IMR-90 (cell line): ENCODE results near the gene TRIO. TPM values are rescaled to one million over a fixed set of nuclear protein-coding genes. Genes with fewer than 3 reads are reported as not detected.
A peak's percentile ranks its signal among the peaks of the same experiment; 100 is the strongest.

ENCODE experiments used
- ATAC-seq: fragments of 200-7000 bp; cut with Tn5 transposase; 2 replicates; pipeline ENCODE4 v1.9.1; 2020; ENCODE audit warnings: low read depth, mild to moderate bottlenecking, moderate library complexity
- BruUV-seq: library from RNA; stranded (reverse); fragments of 400-500 nt; replicated peaks from 2 replicates; lab custom pipeline; 2021; lab: Mats Ljungman, UMichigan
- CTCF ChIA-PET: fragments of 300-600 bp; formaldehyde crosslinking; extraction: SDS; loops from one replicate; lab custom pipeline; 2021; ENCODE audit warnings: antibody characterized with exemption; lab: Yijun Ruan, JAX
- POLR2A ChIA-PET: fragments of 300-600 bp; sonication (Branson Sonifier 250); formaldehyde crosslinking; loops from one replicate; lab custom pipeline; 2022; ENCODE audit warnings: antibody characterized with exemption; ENCODE audit not compliant: unreplicated experiment; lab: Charles Lee
- DNase-seq: peaks from one replicate; pipeline ENCODE4 v3.0.0; 2013
- H2AFZ ChIP-seq: replicated peaks from 2 replicates; pipeline ENCODE3; 2013; ENCODE audit warnings: low read length, mild to moderate bottlenecking; ENCODE audit not compliant: poor library complexity
- H2AK5ac ChIP-seq: 2 replicates; pipeline ENCODE4 v1.6.1; 2013; ENCODE audit warnings: low read depth, low read length, inconsistent platforms
- H2AK9ac ChIP-seq: replicated peaks from 2 replicates; pipeline ENCODE3; 2013; ENCODE audit warnings: mild to moderate bottlenecking, low read depth, low read length, moderate library complexity; ENCODE audit not compliant: poor library complexity
- H2BK120ac ChIP-seq: 2 replicates; pipeline ENCODE4 v1.6.1; 2013; ENCODE audit warnings: low read depth, low read length, inconsistent platforms
- H2BK15ac ChIP-seq: 3 replicates; pipeline ENCODE4 v1.6.1; 2013; ENCODE audit warnings: low read depth, low read length, inconsistent platforms
- H2BK20ac ChIP-seq: 2 replicates; pipeline ENCODE4 v1.6.1; 2013; ENCODE audit warnings: low read depth, mild to moderate bottlenecking, inconsistent platforms, low read length, moderate library complexity
- H2BK5ac ChIP-seq: 2 replicates; pipeline ENCODE4 v1.6.1; 2013; ENCODE audit warnings: mild to moderate bottlenecking, low read depth, low read length, inconsistent platforms; ENCODE audit not compliant: poor library complexity, severe bottlenecking
- H3K14ac ChIP-seq: replicated peaks from 2 replicates; pipeline ENCODE4 v1.6.1; 2013; ENCODE audit warnings: low read depth, low read length, inconsistent platforms
- H3K18ac ChIP-seq: 2 replicates; pipeline ENCODE4 v1.6.1; 2013; ENCODE audit warnings: low read depth, low read length, control low read depth
- H3K23ac ChIP-seq: 2 replicates; pipeline ENCODE4 v1.6.1; 2013; ENCODE audit warnings: low read depth, low read length, inconsistent platforms
- H3K27ac ChIP-seq: 2 replicates; pipeline ENCODE4 v1.5.1; 2013; ENCODE audit warnings: mild to moderate bottlenecking, control low read depth, low read length; ENCODE audit not compliant: insufficient read depth
- H3K27me3 ChIP-seq: 2 replicates; pipeline ENCODE4 v1.6.1; 2013; ENCODE audit warnings: low read length; ENCODE audit not compliant: control insufficient read depth, insufficient read depth
- H3K36me3 ChIP-seq: 2 replicates; pipeline ENCODE4 v1.6.1; 2013; ENCODE audit warnings: low read length, mixed read lengths; ENCODE audit not compliant: control insufficient read depth, insufficient read depth
- H3K4ac ChIP-seq: 2 replicates; pipeline ENCODE4 v1.6.1; 2013; ENCODE audit warnings: low read depth, low read length, inconsistent platforms
- H3K4me1 ChIP-seq: 2 replicates; pipeline ENCODE4 v1.6.1; 2013; ENCODE audit warnings: low read length, mixed read lengths; ENCODE audit not compliant: control insufficient read depth, insufficient read depth
- H3K4me2 ChIP-seq: 2 replicates; pipeline ENCODE4 v1.6.1; 2013; ENCODE audit warnings: low read depth, mild to moderate bottlenecking, control low read depth, low read length, moderate library complexity
- H3K4me3 ChIP-seq: 2 replicates; pipeline ENCODE4 v1.5.1; 2013; ENCODE audit warnings: low read depth, mild to moderate bottlenecking, control low read depth, low read length, moderate library complexity; ENCODE audit not compliant: insufficient read depth
- H3K56ac ChIP-seq: 2 replicates; pipeline ENCODE4 v1.6.1; 2013; ENCODE audit warnings: low read length, inconsistent platforms; ENCODE audit not compliant: insufficient read depth; ENCODE audit errors: extremely low read depth
- H3K79me1 ChIP-seq, 2 experiments: 2 replicates each; pipeline ENCODE4 v1.6.1; 2013; ENCODE audit warnings: low read length in 2 of 2, inconsistent platforms in 1 of 2, low read depth in 1 of 2
- H3K9ac ChIP-seq: 2 replicates; pipeline ENCODE4 v1.6.1; 2013; ENCODE audit warnings: low read depth, low read length, control low read depth
- H3K9me1 ChIP-seq: 2 replicates; pipeline ENCODE4 v1.6.1; 2013; ENCODE audit warnings: low read length, inconsistent platforms; ENCODE audit not compliant: insufficient read depth
- H3K9me3 ChIP-seq: 2 replicates; pipeline ENCODE4 v1.6.1; 2013; ENCODE audit warnings: low read length; ENCODE audit not compliant: control insufficient read depth, insufficient read depth
- H4K20me1 ChIP-seq: 2 replicates; pipeline ENCODE4 v1.6.1; 2013; ENCODE audit warnings: low read length, inconsistent platforms; ENCODE audit not compliant: insufficient read depth
- H4K5ac ChIP-seq: 2 replicates; pipeline ENCODE4 v1.6.1; 2013; ENCODE audit warnings: mild to moderate bottlenecking, low read depth, low read length, control low read depth
- H4K8ac ChIP-seq, 2 experiments: 2 replicates each; pipeline ENCODE4 v1.6.1; 2013; ENCODE audit warnings: low read depth in 2 of 2, low read length in 2 of 2, control low read depth in 1 of 2, inconsistent platforms in 1 of 2
- H4K91ac ChIP-seq: 2 replicates; pipeline ENCODE4 v1.6.1; 2013; ENCODE audit warnings: low read depth, low read length, inconsistent platforms; ENCODE audit not compliant: insufficient read depth
- WGBS, 2 experiments: methylation state at CpG; one replicate each; pipeline versions ENCODE4 v1.1.5 to v1.1.7; 2013; ENCODE audit warnings: missing lambda C conversion rate in 2 of 2; ENCODE audit not compliant: insufficient read length in 1 of 2; ENCODE audit errors: extremely low coverage in 2 of 2; 5-methylcytosine and 5-hydroxymethylcytosine counted together
- dilution Hi-C: fragments of 300-500 bp; cut with HindIII; formaldehyde crosslinking; loops from one replicate; pipeline ENCODE4 v1.14.3; 2018; ENCODE audit warnings: low sequenced_read_pairs; ENCODE audit not compliant: unreplicated experiment
- in situ Hi-C: fragments of 300-500 bp; cut with MboI; formaldehyde crosslinking; loops from 3 replicates; pipeline ENCODE4 v1.14.3; 2019; ENCODE audit warnings: low sequenced_read_pairs, inconsistent platforms, mixed read lengths
- intact Hi-C: fragments of 100-400 bp; cut with micrococcal nuclease; formaldehyde crosslinking; loops from 2 replicates; pipeline ENCODE4 v1.10.0; 2022
- polyA plus RNA-seq, 3 experiments: library from polyadenylated mRNA; depleted of rRNA; stranded (reverse); fragments of >200 nt; gene quantifications; 2 replicates each; pipeline ENCODE4 v1.2.3, GENCODE V29; 2012; ENCODE audit warnings: low replicate concordance in 1 of 3
- total RNA-seq: library from RNA; depleted of rRNA; stranded (reverse); fragments of >200 nt; gene quantifications from 2 replicates; pipeline ENCODE4 v1.2.3, GENCODE V29; 2012
- TF ChIP-seq, protein P1 (sequence below): conservative IDR thresholded peaks from 2 replicates; pipeline ENCODE4 v1.5.1; 2012; ENCODE audit warnings: mild to moderate bottlenecking, low read depth, low read length, improper control_type of control experiment

The TRIO gene
- total and polyA plus RNA-seq, 2 of the 4 experiments (the other 2 are of a cell fraction) = 206 to 522 TPM

DNA sequence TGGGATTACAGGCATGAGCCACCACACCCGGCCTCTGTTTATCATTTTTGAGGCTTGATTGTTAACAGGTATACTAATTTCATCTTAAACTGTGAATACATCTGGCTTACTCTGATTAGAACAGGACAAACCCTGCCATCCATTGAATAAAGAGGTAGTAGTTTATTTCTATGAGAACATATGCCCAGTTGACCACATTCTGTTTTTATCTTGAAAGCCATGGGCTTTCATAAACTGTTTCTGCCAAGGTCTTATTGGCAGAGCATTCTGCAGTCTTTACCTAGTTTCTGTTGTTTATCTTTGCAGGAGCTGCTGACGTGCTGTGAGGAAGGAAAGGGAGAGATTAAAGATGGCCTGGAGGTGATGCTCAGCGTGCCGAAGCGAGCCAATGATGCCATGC lies 253.6 kb downstream of the TRIO start:
- in situ Hi-C loops (no loop called here), dilution Hi-C loops (no loop called here), intact Hi-C loops (no loop called here)
- no TSS peak for BruUV-seq
- H2BK20ac ChIP-seq = no peak overlapping the region
- H4K8ac ChIP-seq = no peak overlapping the region
- H3K4me1 ChIP-seq = peaks cover 29% of the 10 kb centered on the region
- H2BK120ac ChIP-seq = no peak overlapping the region
- H4K5ac ChIP-seq = no peak overlapping the region
- no peak overlapping the region for H3K4me2 ChIP-seq
- peak overlapping the region; percentile 48; the same call in 1 of the 2 replicates for H3K23ac ChIP-seq
- H3K18ac ChIP-seq = no peak overlapping the region
- H3K9ac ChIP-seq = no peak overlapping the region
- H3K14ac ChIP-seq = no peak overlapping the region
- H2BK5ac ChIP-seq = peak overlapping the region; percentile 51
- H2BK15ac ChIP-seq = no peak overlapping the region
- no peak overlapping the region for H2AK9ac ChIP-seq
- no peaks in the 10 kb centered on the region for H3K27me3 ChIP-seq
- peaks cover 32 to 68% of the 10 kb centered on the region in 2 experiments for H3K79me1 ChIP-seq
- H3K27ac ChIP-seq = peak overlapping the region; percentile 62
- no peak for DNase-seq
- H3K36me3 ChIP-seq = peaks cover 56% of the 10 kb centered on the region
- no peaks in the 10 kb centered on the region for H3K9me3 ChIP-seq
- H2AFZ ChIP-seq = no peak overlapping the region
- POLR2A ChIA-PET = no interaction called here
- no peak overlapping the region for H2AK5ac ChIP-seq
- TF ChIP-seq, protein P1, sequence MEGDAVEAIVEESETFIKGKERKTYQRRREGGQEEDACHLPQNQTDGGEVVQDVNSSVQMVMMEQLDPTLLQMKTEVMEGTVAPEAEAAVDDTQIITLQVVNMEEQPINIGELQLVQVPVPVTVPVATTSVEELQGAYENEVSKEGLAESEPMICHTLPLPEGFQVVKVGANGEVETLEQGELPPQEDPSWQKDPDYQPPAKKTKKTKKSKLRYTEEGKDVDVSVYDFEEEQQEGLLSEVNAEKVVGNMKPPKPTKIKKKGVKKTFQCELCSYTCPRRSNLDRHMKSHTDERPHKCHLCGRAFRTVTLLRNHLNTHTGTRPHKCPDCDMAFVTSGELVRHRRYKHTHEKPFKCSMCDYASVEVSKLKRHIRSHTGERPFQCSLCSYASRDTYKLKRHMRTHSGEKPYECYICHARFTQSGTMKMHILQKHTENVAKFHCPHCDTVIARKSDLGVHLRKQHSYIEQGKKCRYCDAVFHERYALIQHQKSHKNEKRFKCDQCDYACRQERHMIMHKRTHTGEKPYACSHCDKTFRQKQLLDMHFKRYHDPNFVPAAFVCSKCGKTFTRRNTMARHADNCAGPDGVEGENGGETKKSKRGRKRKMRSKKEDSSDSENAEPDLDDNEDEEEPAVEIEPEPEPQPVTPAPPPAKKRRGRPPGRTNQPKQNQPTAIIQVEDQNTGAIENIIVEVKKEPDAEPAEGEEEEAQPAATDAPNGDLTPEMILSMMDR = no peak
- ATAC-seq = no peak
- H3K4me3 ChIP-seq = no peak overlapping the region
- H4K20me1 ChIP-seq = peaks cover 65% of the 10 kb centered on the region
- no CpG with 5 or more reads among the region's 5 CpGs for WGBS, 2 experiments
- H4K91ac ChIP-seq = no peak overlapping the region
- H3K9me1 ChIP-seq = peaks cover 14% of the 10 kb centered on the region
- CTCF ChIA-PET = no interaction called here
- H3K56ac ChIP-seq = no peak overlapping the region
- H3K4ac ChIP-seq = peak overlapping the region; percentile 37; the same call in 1 of the 2 replicates
